Measurements from ENCODE around the gene GNAQ.
"Not testable (repeated sequence)": the region's sequence is repeated elsewhere in the genome, so short reads cannot be mapped to it uniquely, and the experiment has no call there.

The GNAQ gene

GRCh38 chr9:77865385-77866047, 166.1 kb downstream of the GNAQ start:
- no peak for DNase-seq

GRCh38 chr9:77864211-77864889, 167.3 kb downstream of the GNAQ start:
- no peak for DNase-seq

- DNase-seq: not testable (repeated sequence)
Observed at GRCh38 chr9:77863638-77864037, 168.0 kb downstream of the GNAQ start.

GRCh38 chr9:77860953-77861352, 170.7 kb downstream of the GNAQ start:
- DNase-seq: not testable (repeated sequence)

GRCh38 chr9:77857513-77858259, 173.9 kb downstream of the GNAQ start:
- no peak for DNase-seq

GRCh38 chr9:77856615-77857014, 175.0 kb downstream of the GNAQ start:
- DNase-seq: peak; percentile 37

GRCh38 chr9:77854916-77855311, 176.7 kb downstream of the GNAQ start:
- DNase-seq: no peak

- DNase-seq: no peak
Observed at GRCh38 chr9:77854258-77854915, 177.2 kb downstream of the GNAQ start.

- DNase-seq: no peak
Observed at GRCh38 chr9:77853716-77854115, 177.9 kb downstream of the GNAQ start.

- DNase-seq: no peak
Observed at GRCh38 chr9:77851882-77852595, 179.6 kb downstream of the GNAQ start.

- peak; percentile 85 for DNase-seq
Observed at GRCh38 chr9:77848897-77849296, 182.7 kb downstream of the GNAQ start.

GRCh38 chr9:77848404-77848803, 183.2 kb downstream of the GNAQ start:
- no peak for DNase-seq

GRCh38 chr9:77847626-77848025, 184.0 kb downstream of the GNAQ start:
- DNase-seq: no peak

GRCh38 chr9:77847059-77847499, 184.5 kb downstream of the GNAQ start:
- DNase-seq: peak; percentile 27

- DNase-seq: no peak
Observed at GRCh38 chr9:77844415-77844814, 187.2 kb downstream of the GNAQ start.

GRCh38 chr9:77843871-77844155, 187.8 kb downstream of the GNAQ start:
- DNase-seq: no peak

- DNase-seq: no peak
Observed at GRCh38 chr9:77843076-77843870, 188.3 kb downstream of the GNAQ start.

GRCh38 chr9:77841739-77842386, 189.7 kb downstream of the GNAQ start:
- DNase-seq: no peak

GRCh38 chr9:77839459-77840140, 192.0 kb downstream of the GNAQ start:
- DNase-seq: peak; percentile 78

- DNase-seq: no peak
Observed at GRCh38 chr9:77838986-77839385, 192.6 kb downstream of the GNAQ start.
